GM13977 (cell line): Measurements from ENCODE around the gene TM4SF1.

Experiments used
- DNase-seq: peaks from one replicate; pipeline ENCODE4 v3.0.0; 2012; ENCODE audit warnings: low spot score
- in situ Hi-C: fragments of 300-500 bp; cut with MboI; formaldehyde crosslinking; loops from one replicate; pipeline ENCODE4 v1.12.0; 2022; ENCODE audit warnings: low sequenced_read_pairs, low pct_unique_long_range_greater_than_20kb, mixed read lengths, inconsistent platforms; ENCODE audit not compliant: unreplicated experiment
- TF ChIP-seq, protein P1 (sequence below): IDR thresholded peaks from 2 replicates; pipeline ENCODE4 v1.5.1; 2012; ENCODE audit warnings: mild to moderate bottlenecking, control low read depth; ENCODE audit not compliant: insufficient read depth; ENCODE audit errors: extremely low read depth, missing control alignments

TM4SF1 gene

DNA sequence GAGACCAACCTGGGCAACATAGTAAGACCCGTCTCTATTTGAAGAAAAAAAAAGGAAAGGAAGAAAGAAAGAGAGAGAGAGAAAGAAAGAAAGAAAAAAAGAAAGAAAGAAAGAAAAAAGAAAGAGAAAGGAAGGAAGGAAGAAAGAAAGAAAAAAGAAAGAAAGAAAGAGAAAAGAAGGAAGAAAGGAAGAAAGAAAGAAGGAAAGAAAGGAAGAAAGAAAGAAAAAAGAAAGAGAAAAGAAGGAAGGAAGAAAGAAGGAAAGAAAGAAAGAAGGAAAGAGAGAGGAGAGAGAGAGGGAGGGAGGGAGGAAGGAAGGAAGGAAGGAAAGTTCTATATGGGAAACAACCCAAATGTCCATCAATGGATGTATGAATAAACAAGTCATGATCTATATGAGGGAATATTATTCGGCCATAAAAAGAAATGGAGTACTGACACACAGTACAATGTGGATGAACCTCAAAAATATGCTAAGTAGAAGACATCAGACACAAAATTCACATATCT, 28.8 kb upstream of the TM4SF1 start:
- in situ Hi-C loops: no loop called here
- DNase-seq: no peak
- TF ChIP-seq, protein P1, sequence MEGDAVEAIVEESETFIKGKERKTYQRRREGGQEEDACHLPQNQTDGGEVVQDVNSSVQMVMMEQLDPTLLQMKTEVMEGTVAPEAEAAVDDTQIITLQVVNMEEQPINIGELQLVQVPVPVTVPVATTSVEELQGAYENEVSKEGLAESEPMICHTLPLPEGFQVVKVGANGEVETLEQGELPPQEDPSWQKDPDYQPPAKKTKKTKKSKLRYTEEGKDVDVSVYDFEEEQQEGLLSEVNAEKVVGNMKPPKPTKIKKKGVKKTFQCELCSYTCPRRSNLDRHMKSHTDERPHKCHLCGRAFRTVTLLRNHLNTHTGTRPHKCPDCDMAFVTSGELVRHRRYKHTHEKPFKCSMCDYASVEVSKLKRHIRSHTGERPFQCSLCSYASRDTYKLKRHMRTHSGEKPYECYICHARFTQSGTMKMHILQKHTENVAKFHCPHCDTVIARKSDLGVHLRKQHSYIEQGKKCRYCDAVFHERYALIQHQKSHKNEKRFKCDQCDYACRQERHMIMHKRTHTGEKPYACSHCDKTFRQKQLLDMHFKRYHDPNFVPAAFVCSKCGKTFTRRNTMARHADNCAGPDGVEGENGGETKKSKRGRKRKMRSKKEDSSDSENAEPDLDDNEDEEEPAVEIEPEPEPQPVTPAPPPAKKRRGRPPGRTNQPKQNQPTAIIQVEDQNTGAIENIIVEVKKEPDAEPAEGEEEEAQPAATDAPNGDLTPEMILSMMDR: no peak

DNA sequence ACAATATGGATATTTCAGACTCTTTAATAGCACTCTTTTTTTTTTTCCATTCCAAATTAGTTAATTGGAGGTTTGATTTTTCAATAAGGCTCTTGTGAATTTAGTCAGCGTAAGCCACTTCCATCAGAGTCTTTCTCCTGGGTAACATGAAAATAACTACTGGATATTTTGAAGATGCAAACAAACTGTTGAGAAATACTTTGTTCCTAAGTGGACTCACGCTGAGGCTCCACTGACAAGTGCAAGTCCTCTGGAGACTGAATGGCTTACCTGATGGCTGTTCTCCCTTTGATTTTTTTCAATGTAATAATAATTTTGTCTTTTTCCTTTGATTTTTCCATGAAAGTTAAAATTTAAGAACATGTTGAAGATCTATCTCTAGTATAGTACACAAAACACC, 26.0 kb upstream of the TM4SF1 start:
- DNase-seq: no peak
- TF ChIP-seq, protein P1: no peak
- in situ Hi-C loops: no loop called here

DNA sequence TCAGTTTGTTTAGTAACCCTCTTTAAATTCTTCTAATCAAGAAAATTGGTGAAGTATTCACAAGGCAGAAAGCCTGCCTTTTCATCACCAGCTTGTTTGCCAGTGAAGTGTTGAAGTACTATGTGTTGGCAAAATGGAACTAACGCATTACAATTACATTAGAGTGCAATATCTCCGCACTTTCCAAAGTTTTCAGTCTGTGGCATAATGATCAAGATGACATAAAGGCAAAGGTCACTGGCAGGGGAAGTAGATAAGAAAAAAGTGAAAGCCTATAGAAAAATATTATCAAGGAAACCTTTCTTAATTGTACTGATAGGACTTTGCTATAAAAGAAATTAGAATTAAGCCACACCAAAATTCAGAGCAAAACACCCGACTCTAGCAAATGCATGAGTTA, 25.0 kb upstream of the TM4SF1 start:
- in situ Hi-C loops: no loop called here
- no peak for DNase-seq
- TF ChIP-seq, protein P1: no peak

DNA sequence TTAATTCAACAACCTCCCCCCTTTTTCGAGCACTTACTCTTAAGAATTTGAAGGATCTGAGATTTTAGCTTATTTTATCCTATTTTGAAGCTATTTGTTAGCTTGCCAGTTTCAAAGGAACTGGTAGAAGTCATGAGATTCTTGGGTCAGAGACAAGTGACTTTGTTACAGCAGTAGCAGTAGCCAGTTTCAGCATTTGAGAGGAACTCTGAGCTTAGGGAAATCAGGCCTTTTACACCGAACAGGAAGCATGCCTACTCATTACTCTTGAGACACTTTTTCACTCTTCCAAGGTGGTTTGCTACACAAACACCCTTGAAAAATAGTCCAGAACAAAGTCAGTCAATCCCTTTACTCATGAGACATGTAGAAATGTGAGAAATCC, 24.5 kb upstream of the TM4SF1 start:
- in situ Hi-C loops: no loop called here
- TF ChIP-seq, protein P1: no peak
- no peak for DNase-seq

DNA sequence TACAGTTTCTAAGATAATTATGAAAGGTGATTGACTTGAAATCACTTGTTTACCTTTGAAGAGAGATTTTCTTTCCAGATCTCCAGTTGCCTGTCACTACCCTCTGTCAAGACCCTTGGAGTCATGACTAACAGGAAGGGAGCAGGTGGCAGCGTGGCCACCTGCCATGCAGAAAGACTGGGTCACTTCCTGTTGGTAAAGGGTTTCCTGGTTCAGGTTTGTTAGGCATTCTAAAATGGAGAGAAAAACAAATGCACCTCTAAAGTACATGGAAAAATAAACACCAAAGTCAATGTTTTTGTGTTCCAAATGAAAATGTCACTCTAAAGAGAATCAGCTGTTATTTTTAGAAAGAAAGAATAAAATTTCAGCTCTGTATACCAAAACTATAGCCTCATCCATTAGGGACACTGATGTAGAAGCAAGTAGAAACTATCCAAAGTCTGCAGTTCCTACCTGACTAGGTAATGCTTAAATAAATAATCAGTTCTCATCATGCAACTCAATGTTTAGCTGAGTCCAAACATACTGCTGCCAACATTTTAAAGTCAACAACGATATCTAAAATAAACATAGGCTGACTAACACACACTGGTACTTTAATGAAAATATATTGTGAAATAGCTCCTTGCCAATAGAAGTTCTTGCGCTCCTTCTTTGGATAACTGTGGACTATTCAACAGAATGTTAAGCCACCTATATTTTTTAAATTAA, 23.9 kb upstream of the TM4SF1 start:
- TF ChIP-seq, protein P1: no peak
- in situ Hi-C loops: no loop called here
- DNase-seq: no peak

DNA sequence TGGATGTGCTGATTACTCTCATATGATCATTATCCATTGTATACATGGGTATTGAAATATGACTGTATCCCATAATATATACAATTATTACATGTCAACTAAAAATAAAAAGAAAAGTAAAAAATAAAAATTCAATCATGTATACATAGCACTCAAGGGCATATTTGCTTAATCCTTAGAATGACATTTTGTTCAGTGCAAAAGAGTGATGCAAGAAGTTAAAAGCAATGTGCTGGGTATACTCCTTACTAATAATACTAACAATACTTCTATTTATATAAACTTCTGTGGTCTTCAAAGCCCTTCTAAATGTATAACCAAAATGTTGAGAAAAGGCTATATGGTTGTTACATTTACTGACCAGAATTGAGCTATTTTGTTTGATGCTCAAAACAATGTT, 23.2 kb upstream of the TM4SF1 start:
- in situ Hi-C loops: no loop called here
- TF ChIP-seq, protein P1: no peak
- DNase-seq: no peak
